Hypothalamus (tissue), 51 donors: ENCODE measurements around the gene DNAJC17.

Experiments used
- DNase-seq, 51 donors: peaks; one replicate each; lab custom pipeline; 2025; lab: John Stamatoyannopoulos, UW

Gene DNAJC17

GRCh38 chr15:40830884-40831283 is 23.6 kb upstream of the DNAJC17 start:
- no peak for DNase-seq

GRCh38 chr15:40829115-40829514 is 21.8 kb upstream of the DNAJC17 start:
- DNase-seq, result no peak

GRCh38 chr15:40828447-40829036 is 21.3 kb upstream of the DNAJC17 start, which contains the start of gene PPP1R14D:
Gene PPP1R14D (minus strand): TSS chr15:40828708. CDS start chr15:40828641, 67 bp downstream.
- DNase-seq, result no peak

- no peak for DNase-seq
Observed at GRCh38 chr15:40826423-40827075, 19.3 kb upstream of the DNAJC17 start.

GRCh38 chr15:40825661-40826422 is 18.6 kb upstream of the DNAJC17 start:
- DNase-seq, result no peak

- DNase-seq, result no peak
Observed at GRCh38 chr15:40823572-40824343, 16.5 kb upstream of the DNAJC17 start.

GRCh38 chr15:40821195-40821594 is 13.9 kb upstream of the DNAJC17 start:
- DNase-seq, result no peak

- DNase-seq, result no peak
Observed at GRCh38 chr15:40819048-40819447, 11.8 kb upstream of the DNAJC17 start.

- DNase-seq, result peak in 16 of 51 donors; percentile 1 to 41 (median 14)
Observed at GRCh38 chr15:40815042-40815698, 7.9 kb upstream of the DNAJC17 start.

- no peak for DNase-seq
Observed at GRCh38 chr15:40812721-40813425, 5.6 kb upstream of the DNAJC17 start.

GRCh38 chr15:40808861-40809450 is 1.7 kb upstream of the DNAJC17 start:
- no peak for DNase-seq

GRCh38 chr15:40807888-40808461 is 702 bp upstream of the DNAJC17 start:
- no peak for DNase-seq

- no peak for DNase-seq
Observed at GRCh38 chr15:40806672-40807027, 623 bp downstream of the DNAJC17 start.

GRCh38 chr15:40803688-40804087 is 3.6 kb downstream of the DNAJC17 start:
- no peak for DNase-seq

GRCh38 chr15:40803076-40803475 is 4.2 kb downstream of the DNAJC17 start:
- no peak for DNase-seq

- no peak for DNase-seq
Observed at GRCh38 chr15:40799523-40799922, 7.8 kb downstream of the DNAJC17 start.

GRCh38 chr15:40796512-40796911 is 10.8 kb downstream of the DNAJC17 start:
- no peak for DNase-seq

GRCh38 chr15:40796041-40796440 is 11.2 kb downstream of the DNAJC17 start:
- DNase-seq, result no peak
